HG02870 (cell line): ENCODE data around the gene LRWD1.
A peak's percentile ranks its signal among the peaks of the same experiment; 100 is the strongest.
"Not testable (repeated sequence)": the region's sequence is repeated elsewhere in the genome, so short reads cannot be mapped to it uniquely, and the experiment has no call there.

Experiments used
- ATAC-seq: cut with Tn5 transposase; IDR thresholded peaks from one replicate; pipeline ENCODE4 v1.9.1; 2021; ENCODE audit warnings: mild to moderate bottlenecking, moderate library complexity; ENCODE audit not compliant: unreplicated experiment

Gene LRWD1

DNA sequence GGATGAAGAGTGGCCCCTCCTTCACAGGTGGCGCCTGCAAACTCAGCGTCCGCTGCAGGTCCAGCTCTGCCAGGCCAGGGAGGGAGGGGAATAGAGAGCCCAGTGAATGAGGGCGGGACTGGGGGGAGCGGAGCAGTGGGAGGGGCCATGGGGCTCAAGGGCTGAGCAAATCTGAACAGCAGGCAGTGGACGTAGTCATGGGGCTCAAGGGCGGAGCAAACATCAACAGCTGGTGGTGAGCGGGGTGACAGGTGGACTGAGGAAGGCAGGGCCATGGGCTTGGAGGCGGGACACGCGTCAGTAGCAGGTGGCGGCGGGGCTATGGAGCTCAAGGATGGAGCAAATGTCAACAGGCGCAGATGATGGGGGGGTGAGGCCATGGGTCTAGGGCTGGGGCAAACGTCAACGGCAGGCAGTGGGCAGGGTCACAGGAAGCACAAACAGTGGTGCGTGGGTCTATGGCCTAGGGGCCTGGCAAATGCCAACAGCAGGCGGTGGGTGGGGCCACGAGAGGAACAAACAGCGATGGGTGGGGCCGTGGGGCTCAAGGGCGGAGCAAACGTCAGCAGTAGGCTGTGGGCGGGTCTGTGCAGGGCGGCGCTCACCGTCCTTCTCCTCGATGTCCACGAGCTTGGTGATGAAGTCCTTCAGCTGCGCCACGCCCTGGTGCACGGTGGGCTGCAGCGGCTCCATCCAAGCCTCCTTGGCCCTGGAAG, 28.6 kb downstream of the LRWD1 start:
- ATAC-seq = not testable (repeated sequence)

DNA sequence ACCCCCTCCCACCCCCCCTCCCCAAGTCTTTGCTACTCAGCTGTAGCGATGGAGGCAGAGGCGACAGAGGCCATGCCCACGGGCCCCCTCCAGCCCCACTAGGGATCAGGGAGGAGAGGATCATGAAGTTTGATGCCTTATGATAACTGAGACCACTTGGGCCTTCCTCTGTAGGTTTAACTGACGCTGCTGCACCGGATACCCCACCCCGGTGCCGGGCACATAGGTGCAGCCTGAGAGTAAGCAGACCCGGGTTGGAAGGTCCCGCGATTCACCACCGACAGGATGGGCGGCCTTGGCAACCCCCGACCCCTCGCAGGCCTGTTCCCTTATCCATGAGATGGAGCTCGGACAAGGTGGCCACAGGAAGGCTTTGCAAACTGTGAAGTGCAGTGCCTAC, 29.2 kb downstream of the LRWD1 start:
- ATAC-seq = not testable (repeated sequence)

GRCh38 chr7:102494473-102495149, 29.8 kb downstream of the LRWD1 start:
- peak; percentile 43 for ATAC-seq

DNA sequence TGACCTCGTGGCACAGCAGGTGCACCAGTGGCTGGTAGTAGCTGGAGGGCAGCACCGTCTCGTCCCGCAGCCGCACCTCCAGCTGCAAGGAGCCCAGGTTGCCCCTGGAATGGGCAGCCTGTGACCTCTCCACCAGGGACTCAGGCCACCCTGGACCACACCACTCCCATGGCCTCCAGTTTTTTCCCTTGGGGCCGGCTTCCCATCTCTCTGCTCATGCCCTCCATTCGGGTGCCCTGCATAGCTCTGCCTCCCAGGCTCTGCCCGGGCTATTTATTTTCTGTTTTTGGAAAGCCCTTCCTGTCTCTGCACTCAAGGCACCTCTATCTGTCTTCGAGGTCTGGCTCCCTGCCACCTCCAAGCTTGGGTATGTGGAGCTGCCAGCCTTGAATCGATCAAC, 32.1 kb downstream of the LRWD1 start:
- ATAC-seq = not testable (repeated sequence)

DNA sequence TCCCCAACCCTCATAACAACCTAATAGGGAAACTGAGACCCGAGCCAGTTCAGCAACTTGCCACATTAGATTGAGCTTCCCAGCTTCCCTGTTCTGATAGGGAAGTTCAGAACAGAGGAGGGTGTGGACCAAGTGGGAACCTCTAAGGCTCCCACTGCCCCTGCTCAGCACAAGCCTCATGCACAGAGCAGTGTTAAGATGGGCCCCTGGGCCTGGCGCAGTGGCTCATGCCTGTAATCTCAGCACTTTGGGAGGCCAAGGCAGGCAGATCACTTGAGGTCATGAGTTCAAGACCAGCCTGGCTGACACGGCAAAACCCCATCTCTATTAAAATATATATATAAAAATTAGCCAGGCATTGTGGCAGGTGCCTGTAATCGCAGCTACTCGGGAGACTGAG, 32.5 kb downstream of the LRWD1 start:
- ATAC-seq = not testable (repeated sequence)

- ATAC-seq = not testable (repeated sequence)
Measured at GRCh38 chr7:102498321-102498720, 33.5 kb downstream of the LRWD1 start.

DNA sequence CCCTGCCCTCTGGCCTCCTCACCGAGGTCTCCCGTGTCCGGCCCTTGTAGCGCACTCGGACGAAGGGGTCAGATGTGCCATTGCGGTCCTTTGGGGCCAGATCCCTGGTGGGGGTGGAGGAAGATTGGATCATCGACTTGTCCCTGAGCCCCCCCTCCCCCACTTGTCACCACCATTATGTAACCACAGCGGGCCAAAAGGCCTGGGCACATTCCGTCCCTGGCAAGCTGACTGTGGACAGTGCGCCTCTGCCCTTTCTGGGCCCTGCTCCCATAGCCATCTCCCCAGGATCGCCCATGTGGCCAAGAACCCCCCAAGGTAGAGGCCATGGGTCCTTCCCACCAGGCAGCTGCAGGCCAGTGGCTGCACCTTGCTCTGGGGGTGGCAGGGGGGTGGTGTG, 38.4 kb downstream of the LRWD1 start:
- not testable (repeated sequence) for ATAC-seq

- ATAC-seq = not testable (repeated sequence)
Measured at GRCh38 chr7:102505298-102506185, 40.8 kb downstream of the LRWD1 start.

- not testable (repeated sequence) for ATAC-seq
Measured at GRCh38 chr7:102507410-102508088, 42.8 kb downstream of the LRWD1 start.

DNA sequence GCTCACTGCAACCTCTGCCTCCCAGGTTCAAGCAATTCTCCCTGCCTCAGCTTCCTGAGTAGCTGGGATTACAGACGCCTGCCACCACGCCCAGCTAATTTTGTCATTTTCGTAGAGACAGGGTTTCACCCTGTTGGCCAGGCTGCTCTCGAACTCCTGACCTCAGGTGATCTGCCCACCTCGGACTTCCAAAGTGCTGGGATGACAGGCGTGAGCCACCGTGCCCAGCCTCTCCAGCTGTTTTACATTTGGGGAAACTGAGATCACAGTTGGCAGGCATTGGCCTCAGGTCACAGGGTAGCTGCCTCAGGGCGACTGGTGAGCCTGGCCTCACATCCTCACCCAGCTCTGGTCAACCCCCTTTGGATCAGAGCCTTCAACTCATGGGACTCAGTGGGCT, 45.8 kb downstream of the LRWD1 start:
- ATAC-seq = not testable (repeated sequence)

GRCh38 chr7:102511860-102512522, 47.2 kb downstream of the LRWD1 start:
- peak; percentile 33 for ATAC-seq

- not testable (repeated sequence) for ATAC-seq
Measured at GRCh38 chr7:102512642-102513221, 47.9 kb downstream of the LRWD1 start.

DNA sequence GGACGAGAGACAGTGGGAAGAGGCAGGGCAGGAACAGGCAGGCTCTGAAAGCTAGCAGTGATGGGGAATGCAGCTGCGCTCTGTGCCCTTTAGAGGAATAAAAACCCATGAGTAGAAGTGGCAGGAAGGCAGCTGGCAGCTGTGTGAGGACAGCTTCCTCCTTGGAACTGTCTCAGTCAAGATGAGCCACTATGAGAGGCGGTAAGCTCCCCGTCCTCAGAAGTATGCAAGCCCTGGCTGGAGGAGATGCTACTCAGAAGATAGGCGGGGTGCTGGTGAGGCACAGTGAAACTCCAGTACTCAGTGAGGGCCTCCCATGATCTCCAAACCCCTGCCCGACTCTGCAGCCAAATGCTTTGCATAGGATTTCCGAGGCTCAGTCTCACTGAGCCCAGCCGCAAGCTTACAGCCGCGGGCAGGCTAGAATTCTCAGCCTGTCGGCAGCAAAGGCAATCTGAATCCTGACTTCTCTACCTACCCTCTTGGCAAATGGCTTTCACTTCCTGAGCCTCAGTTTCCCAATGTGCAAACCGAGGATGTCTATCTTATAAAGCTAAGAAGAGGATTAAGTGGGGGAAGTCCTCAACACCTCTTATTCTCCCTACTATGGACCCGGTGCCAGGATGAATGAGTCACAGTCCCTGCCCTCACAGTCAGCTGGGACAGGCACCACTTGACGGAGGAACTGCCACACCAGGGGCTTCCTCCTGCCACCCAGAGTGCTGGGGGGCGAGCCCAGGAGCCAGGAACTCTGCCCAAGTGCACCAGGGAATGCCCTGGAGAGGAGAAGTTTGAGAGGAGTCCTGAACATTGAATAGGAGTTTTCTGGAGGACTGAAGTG, 50.3 kb downstream of the LRWD1 start:
- peak; percentile 64 for ATAC-seq

DNA sequence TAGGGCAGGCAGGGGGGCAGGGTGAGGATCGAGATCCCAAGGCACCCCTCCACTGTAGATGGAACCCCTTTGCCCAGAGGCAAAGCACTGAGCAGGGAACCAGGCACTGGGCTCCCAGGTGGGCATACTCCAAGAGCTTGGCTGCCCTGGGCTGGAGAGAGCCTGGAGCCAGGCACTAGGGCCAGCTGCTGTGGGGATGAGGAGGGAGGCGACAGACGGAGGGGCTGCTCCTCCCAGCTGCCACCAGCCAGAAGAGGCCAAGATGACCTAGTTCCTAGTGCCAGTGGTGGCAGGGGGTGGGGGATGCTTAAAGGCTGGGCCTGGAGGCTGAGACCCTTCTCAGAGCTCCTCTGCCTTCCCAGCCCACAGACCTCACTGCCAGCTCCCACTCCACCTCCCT, 51.1 kb downstream of the LRWD1 start:
- not testable (repeated sequence) for ATAC-seq

GRCh38 chr7:102516951-102517350, 52.2 kb downstream of the LRWD1 start:
- not testable (repeated sequence) for ATAC-seq

DNA sequence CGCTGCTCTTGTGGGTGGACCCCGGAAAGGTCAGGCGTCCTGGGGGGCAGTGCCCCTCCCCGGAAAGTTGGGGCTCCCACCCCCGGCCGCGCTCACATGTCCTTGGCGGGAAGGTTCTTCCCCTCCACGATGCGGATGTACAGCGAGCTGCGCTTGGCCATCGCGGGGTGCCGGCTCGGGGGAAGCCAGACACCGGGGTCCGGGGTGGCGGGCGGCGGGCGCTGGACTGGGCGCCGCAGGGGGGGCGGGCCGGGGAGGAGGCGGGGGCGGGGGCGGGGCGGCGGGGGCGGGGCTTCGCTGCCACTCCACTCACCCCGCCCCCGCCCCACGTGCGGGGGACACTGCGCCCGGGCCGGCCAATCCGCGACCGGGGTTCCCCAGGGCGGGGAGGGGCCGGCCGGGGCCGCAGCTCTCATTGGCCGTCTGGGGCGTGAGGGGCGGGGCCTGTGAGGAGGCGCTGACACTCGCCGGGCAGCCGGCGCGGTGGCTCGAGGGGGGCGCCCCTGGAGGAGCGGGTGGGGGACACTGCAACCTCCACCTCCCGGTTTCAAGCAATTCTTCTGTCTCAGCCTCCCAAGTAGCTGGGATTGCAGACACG, 52.9 kb downstream of the LRWD1 start, which contains the start of gene RASA4B:
Gene RASA4B, minus strand, starts transcription at position 228 of the 598 bp plus-strand sequence. Its CDS starts 67 bp downstream, at position 161.
- peak; percentile 42 for ATAC-seq

DNA sequence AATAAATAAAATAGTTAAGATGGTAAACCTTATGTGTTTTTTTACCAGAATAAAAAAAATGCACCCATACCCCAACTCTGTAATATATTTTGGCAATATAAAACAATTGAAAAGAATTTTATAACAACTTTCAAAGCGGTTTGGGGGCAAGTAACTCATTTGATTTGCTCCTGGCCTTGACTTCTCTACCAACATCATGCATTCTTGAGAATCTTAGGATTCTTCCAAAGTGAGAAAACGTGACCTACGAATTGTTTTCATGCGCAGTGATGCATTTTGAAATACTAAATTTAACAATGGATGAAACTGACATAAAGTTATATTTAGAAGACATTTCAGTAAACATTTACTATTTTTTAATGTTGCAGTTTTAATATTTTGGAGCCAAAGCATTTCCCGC, 56.0 kb downstream of the LRWD1 start:
- ATAC-seq = not testable (repeated sequence)
